HG03095 (cell line): Measurements from ENCODE around the gene IYD.

ENCODE experiments used
- ATAC-seq: cut with Tn5 transposase; IDR thresholded peaks from one replicate; pipeline ENCODE4 v1.9.1; 2021; ENCODE audit warnings: moderate library complexity; ENCODE audit not compliant: unreplicated experiment

The IYD gene

GRCh38 chr6:150368762-150369161 is at the start of gene IYD:
Gene IYD (plus strand): TSS chr6:150369012. CDS start chr6:150369032, 20 bp downstream.
- ATAC-seq, result no peak

DNA sequence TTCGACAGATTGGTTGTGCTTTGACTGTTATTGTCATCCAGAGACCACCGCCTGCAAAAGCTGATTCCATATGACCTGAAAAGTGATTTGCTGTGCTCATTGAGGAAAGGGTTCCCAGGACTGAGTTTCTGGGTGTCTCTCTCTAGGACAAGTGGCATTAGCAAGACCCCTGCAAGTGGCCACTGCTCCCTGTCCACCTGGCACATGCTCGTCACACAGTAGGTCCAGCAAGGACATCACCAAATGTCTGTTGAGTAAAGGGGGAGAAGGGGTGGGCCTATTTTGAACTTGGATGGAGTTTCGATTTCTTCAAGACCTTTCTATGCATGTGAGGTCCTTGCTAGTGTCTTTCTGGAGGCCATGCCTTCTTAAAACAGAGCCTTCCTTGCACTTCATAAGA is 48.9 kb upstream of the IYD start:
- ATAC-seq, result no peak

GRCh38 chr6:150320442-150320841 is 48.4 kb upstream of the IYD start:
- ATAC-seq, result no peak

- ATAC-seq, result no peak
Observed at GRCh38 chr6:150322466-150322871, 46.3 kb upstream of the IYD start.

GRCh38 chr6:150323205-150323604 is 45.6 kb upstream of the IYD start:
- no peak for ATAC-seq

- no peak for ATAC-seq
Observed at GRCh38 chr6:150324044-150324443, 44.8 kb upstream of the IYD start.

DNA sequence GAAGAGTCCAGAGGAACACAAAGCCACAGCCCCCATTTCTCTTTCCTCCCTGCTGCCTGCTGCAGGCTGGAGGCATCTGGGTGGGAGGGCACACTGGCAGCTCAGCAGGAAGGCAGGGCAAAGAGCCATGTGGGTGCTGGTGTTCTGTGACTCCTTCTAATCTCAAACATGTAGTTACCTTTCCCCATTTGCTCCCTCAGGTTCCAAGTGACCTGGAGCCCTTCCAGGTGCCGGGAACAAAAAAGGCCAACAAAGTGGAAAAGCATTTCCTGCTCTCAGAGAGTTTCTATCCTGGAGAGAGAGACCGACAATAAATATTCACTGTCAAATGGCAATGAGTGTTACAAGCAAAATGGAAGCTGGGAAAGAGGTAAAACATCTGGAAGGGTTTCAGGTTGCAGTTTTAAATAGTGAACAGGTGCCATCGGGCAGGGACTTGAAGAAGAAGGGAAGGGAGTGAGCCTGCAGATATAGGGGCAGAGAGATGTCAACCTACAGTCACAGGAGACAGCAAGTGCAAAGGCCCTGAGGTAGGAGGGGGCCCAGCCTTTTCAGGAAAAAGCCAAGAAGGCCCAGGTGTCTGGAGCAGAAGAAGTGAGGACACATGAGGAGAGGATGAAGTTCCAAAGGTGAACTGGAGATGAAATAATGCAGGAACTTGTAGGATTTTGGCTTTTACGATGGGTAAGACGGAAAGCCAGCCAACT is 43.6 kb upstream of the IYD start:
- ATAC-seq, result no peak

- no peak for ATAC-seq
Observed at GRCh38 chr6:150327117-150327774, 41.6 kb upstream of the IYD start.

- ATAC-seq, result no peak
Observed at GRCh38 chr6:150328744-150329405, 39.9 kb upstream of the IYD start.

GRCh38 chr6:150331344-150331743 is 37.5 kb upstream of the IYD start:
- no peak for ATAC-seq

GRCh38 chr6:150332939-150333584 is 35.8 kb upstream of the IYD start:
- ATAC-seq, result no peak

GRCh38 chr6:150333585-150333941 is 35.2 kb upstream of the IYD start:
- no peak for ATAC-seq

GRCh38 chr6:150334790-150335783 is 33.7 kb upstream of the IYD start:
- no peak for ATAC-seq

DNA sequence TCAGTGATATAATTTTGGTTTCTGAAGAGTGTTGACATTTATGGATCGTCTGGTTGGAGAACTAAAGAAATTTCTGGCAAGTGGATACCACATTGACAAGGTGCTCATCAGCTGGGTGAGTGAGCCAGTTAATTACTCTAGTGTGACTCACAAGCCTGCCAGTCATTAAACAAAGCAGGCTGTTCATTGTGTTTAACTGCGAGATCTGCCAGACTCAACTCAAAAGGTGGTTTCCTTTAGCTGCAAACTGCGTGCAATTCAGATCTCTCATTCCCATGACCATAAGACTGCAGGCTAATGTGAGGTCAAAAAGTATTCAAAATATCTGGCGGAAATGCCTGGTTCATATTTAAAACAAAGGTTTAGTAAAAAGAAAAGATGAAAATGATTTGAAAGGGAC is 32.5 kb upstream of the IYD start:
- no peak for ATAC-seq

DNA sequence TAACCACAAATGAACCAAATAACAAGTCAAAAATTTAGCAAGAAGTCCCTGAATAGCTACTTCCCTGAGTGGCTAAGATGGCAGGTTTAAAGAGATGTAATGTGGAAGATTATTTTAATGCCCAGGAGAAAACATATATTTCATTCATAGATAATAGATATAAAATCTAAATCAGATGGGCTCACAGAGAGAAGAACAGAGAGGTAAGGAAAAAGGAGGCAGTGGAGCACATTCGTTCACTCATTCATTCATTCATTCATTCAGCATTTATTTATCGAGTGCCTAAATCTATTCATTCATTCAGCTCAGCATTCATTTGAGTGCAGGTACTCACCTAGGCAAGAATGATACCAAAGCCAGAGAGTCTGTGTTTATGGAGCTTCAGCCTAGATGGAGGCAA is 32.1 kb upstream of the IYD start:
- no peak for ATAC-seq

- no peak for ATAC-seq
Observed at GRCh38 chr6:150342126-150342525, 26.7 kb upstream of the IYD start.

- no peak for ATAC-seq
Observed at GRCh38 chr6:150343434-150343833, 25.4 kb upstream of the IYD start.

DNA sequence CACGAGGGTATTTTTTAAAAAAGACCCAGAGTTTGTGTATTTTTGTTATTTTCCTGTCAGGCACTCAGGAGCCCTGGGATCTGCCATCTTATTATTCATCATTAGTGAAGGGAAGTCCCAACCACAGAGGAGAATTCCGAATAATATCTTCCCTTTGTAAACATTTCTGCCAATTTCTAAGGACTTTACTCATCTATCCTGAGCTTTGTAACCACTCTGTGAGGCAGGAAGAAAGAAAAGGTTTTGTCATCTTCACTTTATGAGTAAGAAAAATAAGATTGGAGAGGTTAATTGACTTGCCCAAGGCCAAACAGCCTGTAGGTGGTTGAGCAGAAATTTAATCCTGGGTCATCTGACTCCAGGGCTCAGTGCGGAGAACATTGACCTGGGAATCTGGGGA is 23.0 kb upstream of the IYD start:
- ATAC-seq, result no peak

DNA sequence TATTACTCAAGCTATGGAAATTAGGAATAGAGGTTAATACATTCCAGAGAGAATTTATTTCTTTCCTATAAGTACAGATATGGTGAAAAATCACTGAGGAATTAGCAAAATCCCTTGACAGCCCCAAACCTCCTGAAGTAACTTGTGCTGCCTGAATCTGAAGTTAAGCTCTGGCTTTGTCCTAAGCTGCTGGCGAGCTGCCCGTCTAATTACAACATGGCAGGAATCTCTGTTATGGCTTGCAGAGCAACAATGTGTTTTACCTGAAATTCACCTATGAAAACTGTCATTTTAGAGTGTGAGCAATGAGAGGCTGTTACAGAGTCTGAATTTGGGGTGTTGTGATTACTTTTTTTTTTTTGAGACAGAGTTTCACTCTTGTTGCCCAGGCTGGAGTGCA is 22.5 kb upstream of the IYD start:
- no peak for ATAC-seq

- ATAC-seq, result no peak
Observed at GRCh38 chr6:150347845-150348244, 21.0 kb upstream of the IYD start.

GRCh38 chr6:150349546-150349945 is 19.3 kb upstream of the IYD start:
- ATAC-seq, result no peak
